Measurements from ENCODE around the gene GAPDH.

- TF ChIP-seq CTCF (IDR thresholded peaks at IDR 0.05) = no peak
- TF ChIP-seq EP300 (IDR thresholded peaks at IDR 0.05) = no peak
- TF ChIP-seq HMGXB4 (CRISPR knock-in tag; IDR thresholded peaks at IDR 0.05; ENCODE audit: borderline replicate concordance) = no peak
- no peak for TF ChIP-seq REST (IDR thresholded peaks at IDR 0.05)
- TF ChIP-seq ZFP36 (IDR thresholded peaks at IDR 0.05; ENCODE audit: borderline replicate concordance, partially characterized antibody) = no peak
Measured at GRCh38 chr12:6532051-6532926, 2.0 kb upstream of the GAPDH start.

Data from A549 (cell line).